Measurements from ENCODE around the gene ZC3H12A.

Gene ZC3H12A

DNA sequence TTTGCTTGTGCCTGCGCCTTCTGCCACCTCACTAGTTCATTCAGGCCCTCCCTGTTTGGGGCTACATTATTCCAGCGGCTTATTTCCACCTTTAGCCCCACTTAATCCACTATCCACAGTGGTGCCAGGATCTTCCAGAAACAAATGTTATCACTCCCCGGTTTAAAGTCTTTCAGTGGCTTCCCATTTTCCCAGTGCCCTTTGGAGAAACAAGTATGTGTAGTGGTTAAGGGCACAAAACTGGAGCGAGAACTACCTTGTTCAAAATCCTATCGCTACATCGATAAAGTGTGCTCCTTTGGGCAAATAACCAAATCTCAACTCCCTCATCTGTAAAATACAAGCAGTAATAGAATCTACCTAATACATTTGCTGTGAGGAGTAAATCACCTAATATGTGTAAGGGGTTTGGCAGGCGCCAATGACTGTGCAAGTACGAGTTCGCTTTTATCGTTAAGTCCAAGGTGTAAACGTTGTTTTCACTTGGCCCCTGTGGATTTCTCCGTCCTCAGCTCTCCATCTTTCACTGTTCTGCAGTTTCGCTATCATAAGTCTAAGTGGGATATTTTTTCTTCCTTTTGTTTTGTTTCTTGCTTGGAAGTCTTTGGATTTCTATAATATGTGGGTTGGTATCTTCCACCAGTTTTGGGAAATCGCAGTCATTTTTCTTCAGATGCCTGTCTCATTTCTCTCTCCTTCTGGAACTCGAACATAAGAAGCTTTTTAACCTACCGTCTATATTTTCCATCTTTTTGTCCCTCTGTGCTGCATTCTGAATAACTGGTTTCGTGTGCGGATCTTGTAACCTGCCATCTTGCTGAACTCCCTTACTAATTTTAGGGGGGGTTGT lies 41.0 kb downstream of the ZC3H12A start:
- TF ChIP-seq TAF1 (IDR thresholded peaks at IDR 0.05; ENCODE audit: low read depth), result no peak
- TF ChIP-seq FOXM1 (IDR thresholded peaks at IDR 0.05; ENCODE audit: borderline replicate concordance, low read depth), result no peak
- no peak for TF ChIP-seq EP300 (IDR thresholded peaks at IDR 0.05; ENCODE audit: borderline replicate concordance)
- TF ChIP-seq, protein P1, sequence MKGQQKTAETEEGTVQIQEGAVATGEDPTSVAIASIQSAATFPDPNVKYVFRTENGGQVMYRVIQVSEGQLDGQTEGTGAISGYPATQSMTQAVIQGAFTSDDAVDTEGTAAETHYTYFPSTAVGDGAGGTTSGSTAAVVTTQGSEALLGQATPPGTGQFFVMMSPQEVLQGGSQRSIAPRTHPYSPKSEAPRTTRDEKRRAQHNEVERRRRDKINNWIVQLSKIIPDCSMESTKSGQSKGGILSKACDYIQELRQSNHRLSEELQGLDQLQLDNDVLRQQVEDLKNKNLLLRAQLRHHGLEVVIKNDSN (IDR thresholded peaks at IDR 0.05), result no peak
- TF ChIP-seq RAD21 (IDR thresholded peaks at IDR 0.05; ENCODE audit: low read depth), result no peak
- TF ChIP-seq, protein P2, sequence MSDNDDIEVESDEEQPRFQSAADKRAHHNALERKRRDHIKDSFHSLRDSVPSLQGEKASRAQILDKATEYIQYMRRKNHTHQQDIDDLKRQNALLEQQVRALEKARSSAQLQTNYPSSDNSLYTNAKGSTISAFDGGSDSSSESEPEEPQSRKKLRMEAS (IDR thresholded peaks at IDR 0.05), result no peak
- no peak for TF ChIP-seq CREB1 (IDR thresholded peaks at IDR 0.05; ENCODE audit: low read depth)

DNA sequence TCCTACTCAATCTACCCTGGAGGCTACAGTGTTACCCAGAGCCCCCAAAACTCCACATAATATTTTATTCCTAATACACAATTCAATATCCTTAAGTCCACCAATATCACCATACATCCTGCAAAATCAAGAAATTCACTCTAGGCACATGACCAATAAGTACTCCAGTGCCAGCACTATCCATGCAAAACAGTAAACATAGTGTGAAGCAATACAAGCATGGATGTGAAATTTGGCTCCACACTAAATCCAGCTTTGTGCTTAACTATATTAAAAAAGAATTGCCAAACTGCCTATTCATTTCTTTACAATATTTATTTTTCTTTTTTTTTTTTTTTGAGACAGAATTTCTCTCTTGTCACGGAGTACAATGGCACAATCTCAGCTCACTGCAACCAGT lies 43.2 kb downstream of the ZC3H12A start:
- TF ChIP-seq EP300 (IDR thresholded peaks at IDR 0.05; ENCODE audit: borderline replicate concordance), result no peak
- TF ChIP-seq TCF12 (IDR thresholded peaks at IDR 0.05; ENCODE audit: low read depth), result no peak
- TF ChIP-seq ZBTB7A (IDR thresholded peaks at IDR 0.05; ENCODE audit: low read depth), result no peak
- TF ChIP-seq RAD21 (IDR thresholded peaks at IDR 0.05; ENCODE audit: low read depth), result no peak
- no peak for TF ChIP-seq YY1 (IDR thresholded peaks at IDR 0.05; ENCODE audit: low read depth)
- TF ChIP-seq EGR1 (IDR thresholded peaks at IDR 0.05), result no peak
- TF ChIP-seq, protein P3, sequence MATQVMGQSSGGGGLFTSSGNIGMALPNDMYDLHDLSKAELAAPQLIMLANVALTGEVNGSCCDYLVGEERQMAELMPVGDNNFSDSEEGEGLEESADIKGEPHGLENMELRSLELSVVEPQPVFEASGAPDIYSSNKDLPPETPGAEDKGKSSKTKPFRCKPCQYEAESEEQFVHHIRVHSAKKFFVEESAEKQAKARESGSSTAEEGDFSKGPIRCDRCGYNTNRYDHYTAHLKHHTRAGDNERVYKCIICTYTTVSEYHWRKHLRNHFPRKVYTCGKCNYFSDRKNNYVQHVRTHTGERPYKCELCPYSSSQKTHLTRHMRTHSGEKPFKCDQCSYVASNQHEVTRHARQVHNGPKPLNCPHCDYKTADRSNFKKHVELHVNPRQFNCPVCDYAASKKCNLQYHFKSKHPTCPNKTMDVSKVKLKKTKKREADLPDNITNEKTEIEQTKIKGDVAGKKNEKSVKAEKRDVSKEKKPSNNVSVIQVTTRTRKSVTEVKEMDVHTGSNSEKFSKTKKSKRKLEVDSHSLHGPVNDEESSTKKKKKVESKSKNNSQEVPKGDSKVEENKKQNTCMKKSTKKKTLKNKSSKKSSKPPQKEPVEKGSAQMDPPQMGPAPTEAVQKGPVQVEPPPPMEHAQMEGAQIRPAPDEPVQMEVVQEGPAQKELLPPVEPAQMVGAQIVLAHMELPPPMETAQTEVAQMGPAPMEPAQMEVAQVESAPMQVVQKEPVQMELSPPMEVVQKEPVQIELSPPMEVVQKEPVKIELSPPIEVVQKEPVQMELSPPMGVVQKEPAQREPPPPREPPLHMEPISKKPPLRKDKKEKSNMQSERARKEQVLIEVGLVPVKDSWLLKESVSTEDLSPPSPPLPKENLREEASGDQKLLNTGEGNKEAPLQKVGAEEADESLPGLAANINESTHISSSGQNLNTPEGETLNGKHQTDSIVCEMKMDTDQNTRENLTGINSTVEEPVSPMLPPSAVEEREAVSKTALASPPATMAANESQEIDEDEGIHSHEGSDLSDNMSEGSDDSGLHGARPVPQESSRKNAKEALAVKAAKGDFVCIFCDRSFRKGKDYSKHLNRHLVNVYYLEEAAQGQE (IDR thresholded peaks at IDR 0.05; ENCODE audit: low read depth), result no peak
- no peak for TF ChIP-seq CEBPB (IDR thresholded peaks at IDR 0.05)
- TF ChIP-seq FOXM1 (IDR thresholded peaks at IDR 0.05; ENCODE audit: borderline replicate concordance, low read depth), result no peak
- TF ChIP-seq, protein P2 (IDR thresholded peaks at IDR 0.05), result no peak
- no peak for TF ChIP-seq NFIC (IDR thresholded peaks at IDR 0.05)
- TF ChIP-seq, protein P1 (IDR thresholded peaks at IDR 0.05), result no peak
- TF ChIP-seq TEAD4 (IDR thresholded peaks at IDR 0.05), result no peak
- no peak for TF ChIP-seq TAF1 (IDR thresholded peaks at IDR 0.05; ENCODE audit: low read depth)

DNA sequence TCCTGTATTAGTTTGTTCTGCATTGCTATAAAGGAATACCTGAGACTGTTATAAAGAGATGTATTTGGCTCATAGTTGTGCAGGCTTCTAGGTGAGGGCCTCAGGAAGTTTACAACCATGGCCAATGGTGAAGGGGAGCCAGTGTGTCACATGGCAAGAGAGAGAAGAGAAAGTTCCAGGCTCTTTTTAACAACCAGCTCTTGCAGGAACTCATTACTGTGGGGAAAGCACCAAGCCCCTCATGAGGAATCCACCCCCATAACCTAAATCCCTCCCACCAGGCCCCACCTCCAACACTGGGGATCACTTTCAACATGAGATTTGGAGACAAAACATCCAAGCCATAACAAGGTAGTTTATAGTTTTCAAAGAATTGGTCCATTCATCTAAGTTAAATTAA lies 45.2 kb downstream of the ZC3H12A start:
- TF ChIP-seq CEBPB (IDR thresholded peaks at IDR 0.05) (no peak), ZBTB7A (IDR thresholded peaks at IDR 0.05; ENCODE audit: low read depth) (no peak), RAD21 (IDR thresholded peaks at IDR 0.05; ENCODE audit: low read depth) (no peak), YY1 (IDR thresholded peaks at IDR 0.05; ENCODE audit: low read depth) (no peak), TEAD4 (IDR thresholded peaks at IDR 0.05) (no peak), CREB1 (IDR thresholded peaks at IDR 0.05; ENCODE audit: low read depth) (no peak), EP300 (IDR thresholded peaks at IDR 0.05; ENCODE audit: borderline replicate concordance) (no peak), TAF1 (IDR thresholded peaks at IDR 0.05; ENCODE audit: low read depth) (no peak)
- TF ChIP-seq, protein P3 (IDR thresholded peaks at IDR 0.05; ENCODE audit: low read depth), result no peak
- TF ChIP-seq, protein P1 (IDR thresholded peaks at IDR 0.05), result no peak

DNA sequence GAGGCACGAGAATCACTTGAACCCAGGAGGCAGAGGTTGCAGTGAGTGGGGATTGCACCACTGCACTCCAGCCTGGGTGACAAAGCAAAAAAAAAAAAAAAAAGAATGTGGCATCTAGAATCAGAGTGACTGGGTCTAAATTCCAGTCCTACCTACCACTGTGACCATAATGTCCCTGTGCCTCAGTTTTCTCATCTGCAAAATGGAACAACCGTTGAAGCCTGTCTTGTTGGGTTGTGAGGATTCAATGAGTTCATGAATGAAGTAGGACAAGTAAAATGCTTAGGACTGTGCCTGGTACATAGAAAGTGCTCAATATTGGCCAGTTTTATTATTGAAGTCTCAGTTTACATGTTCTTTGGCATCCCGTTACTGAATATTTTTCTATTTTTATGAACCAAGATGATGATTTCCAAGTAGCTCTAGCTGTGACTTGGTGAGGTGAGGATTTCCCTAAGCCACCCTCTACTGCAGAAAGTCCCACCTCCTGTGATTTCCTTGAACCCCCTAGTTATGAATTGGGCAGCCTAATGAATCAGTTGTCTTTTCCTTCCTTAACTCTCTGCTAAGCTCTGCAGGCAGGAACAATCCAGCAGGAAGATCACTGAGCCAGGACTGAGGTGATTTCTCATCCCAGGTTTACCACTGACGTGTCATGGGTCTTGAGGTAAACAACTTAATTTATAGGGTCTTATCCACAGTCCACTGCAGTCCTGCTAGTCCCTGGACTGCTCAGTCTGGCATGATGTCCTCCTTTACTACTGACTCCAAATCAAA lies 59.1 kb downstream of the ZC3H12A start:
- no peak for TF ChIP-seq EP300 (IDR thresholded peaks at IDR 0.05; ENCODE audit: borderline replicate concordance)
- no peak for TF ChIP-seq FOXM1 (IDR thresholded peaks at IDR 0.05; ENCODE audit: borderline replicate concordance, low read depth)
- TF ChIP-seq EGR1 (IDR thresholded peaks at IDR 0.05), result no peak
- TF ChIP-seq NFIC (IDR thresholded peaks at IDR 0.05), result no peak
- no peak for TF ChIP-seq CREB1 (IDR thresholded peaks at IDR 0.05; ENCODE audit: low read depth)
- TF ChIP-seq, protein P2 (IDR thresholded peaks at IDR 0.05), result no peak
- no peak for TF ChIP-seq TEAD4 (IDR thresholded peaks at IDR 0.05)
- TF ChIP-seq YY1 (IDR thresholded peaks at IDR 0.05; ENCODE audit: low read depth), result no peak
- TF ChIP-seq TAF1 (IDR thresholded peaks at IDR 0.05; ENCODE audit: low read depth), result no peak

All from Ishikawa (cell line).